AG09319 (cell line): Measurements from ENCODE around the gene TXNRD1.

Source experiments
- DNase-seq: peaks from one replicate; pipeline ENCODE4 v3.0.0-alpha.2; 2010; ENCODE audit warnings: low read depth; ENCODE audit errors: extremely low read depth
- TF ChIP-seq, protein P1 (sequence below): IDR thresholded peaks from 2 replicates; pipeline ENCODE4 v1.5.1; 2011; ENCODE audit warnings: low read depth, mild to moderate bottlenecking, inconsistent platforms, low read length, moderate library complexity

Gene TXNRD1

GRCh38 chr12:104354167-104354867 lies 138.7 kb downstream of the TXNRD1 start:
- DNase-seq = no peak
- TF ChIP-seq, protein P1, sequence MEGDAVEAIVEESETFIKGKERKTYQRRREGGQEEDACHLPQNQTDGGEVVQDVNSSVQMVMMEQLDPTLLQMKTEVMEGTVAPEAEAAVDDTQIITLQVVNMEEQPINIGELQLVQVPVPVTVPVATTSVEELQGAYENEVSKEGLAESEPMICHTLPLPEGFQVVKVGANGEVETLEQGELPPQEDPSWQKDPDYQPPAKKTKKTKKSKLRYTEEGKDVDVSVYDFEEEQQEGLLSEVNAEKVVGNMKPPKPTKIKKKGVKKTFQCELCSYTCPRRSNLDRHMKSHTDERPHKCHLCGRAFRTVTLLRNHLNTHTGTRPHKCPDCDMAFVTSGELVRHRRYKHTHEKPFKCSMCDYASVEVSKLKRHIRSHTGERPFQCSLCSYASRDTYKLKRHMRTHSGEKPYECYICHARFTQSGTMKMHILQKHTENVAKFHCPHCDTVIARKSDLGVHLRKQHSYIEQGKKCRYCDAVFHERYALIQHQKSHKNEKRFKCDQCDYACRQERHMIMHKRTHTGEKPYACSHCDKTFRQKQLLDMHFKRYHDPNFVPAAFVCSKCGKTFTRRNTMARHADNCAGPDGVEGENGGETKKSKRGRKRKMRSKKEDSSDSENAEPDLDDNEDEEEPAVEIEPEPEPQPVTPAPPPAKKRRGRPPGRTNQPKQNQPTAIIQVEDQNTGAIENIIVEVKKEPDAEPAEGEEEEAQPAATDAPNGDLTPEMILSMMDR = no peak

DNA sequence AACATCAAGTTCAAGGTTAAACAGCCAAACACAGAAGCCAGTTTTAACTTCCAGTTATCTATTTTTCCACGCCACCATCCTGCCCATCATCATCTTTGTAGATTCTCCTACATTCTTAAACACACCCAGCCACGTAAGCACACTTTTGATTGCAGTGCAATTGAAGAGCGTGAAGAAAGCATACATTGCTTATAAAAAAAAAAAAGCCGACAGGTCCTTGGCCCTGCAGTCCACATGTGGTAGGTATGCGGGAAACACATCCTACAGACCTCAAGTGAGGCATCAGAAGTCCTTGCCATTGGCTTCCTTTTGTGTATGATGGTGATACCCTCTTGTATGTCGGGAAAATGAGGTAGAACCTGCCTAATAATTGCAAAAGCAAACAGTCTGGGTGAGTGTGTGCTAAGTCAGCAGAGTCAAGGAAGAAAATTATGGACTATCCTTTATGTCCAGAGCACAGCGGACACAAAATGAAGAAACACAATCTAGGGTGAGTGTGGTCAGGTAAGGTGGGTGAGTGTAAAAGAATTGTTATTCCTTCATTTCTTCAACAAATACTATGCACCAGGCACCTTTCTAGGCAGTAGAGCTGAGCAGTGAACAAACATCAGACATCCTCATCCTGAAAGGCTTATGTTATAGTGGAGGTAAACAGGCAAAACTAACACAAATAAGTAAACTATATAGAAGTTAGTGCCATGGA lies 139.4 kb downstream of the TXNRD1 start:
- TF ChIP-seq, protein P1 = no peak

GRCh38 chr12:104355630-104356029 lies 140.1 kb downstream of the TXNRD1 start:
- no peak for DNase-seq
- TF ChIP-seq, protein P1 = no peak

More for the DNA sequence above, 139.4 kb downstream of the TXNRD1 start:
- DNase-seq = no peak

DNA sequence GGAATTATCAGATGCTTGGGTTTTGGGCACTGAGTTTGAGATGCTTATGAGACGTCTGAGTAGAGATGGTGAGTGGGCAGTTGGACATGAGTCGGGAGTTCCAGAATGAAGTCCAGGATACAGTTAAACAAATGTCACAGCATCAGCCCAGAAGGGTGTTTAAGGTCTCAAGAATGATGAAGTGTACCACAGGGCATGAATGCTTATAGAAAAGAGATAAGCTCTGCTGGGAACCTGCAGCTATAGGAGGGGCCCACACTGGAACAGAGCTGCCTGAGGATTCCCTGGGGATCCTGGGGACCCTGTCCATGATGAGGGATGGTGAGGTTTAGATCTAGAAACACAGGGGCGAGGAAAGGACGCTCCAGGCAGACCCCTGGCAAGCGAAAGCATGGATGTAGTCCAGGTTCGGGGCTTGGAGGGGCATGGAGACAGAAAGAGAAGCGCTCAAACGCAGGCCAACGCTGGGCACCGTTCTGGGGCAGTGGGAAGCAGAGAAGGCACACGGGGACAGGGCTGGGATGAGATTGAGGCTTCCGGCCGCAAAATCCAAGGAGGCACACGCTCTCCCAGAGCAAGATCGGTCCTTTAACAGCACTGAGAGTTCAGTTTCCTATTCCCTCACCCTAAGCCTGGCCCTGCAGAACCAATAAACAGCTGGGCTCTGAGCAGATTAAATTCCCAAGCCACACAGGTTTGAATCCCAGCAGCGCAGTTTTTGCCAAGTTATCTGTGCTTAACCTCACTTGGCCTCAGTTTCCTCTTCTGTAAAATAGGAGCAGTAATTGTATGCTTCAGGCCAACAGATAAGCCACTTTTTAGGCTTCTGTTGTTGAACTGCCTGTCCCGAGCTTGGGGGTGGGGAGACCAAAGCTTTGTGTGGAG lies 140.9 kb downstream of the TXNRD1 start:
- TF ChIP-seq, protein P1 = no peak
- DNase-seq = no peak

GRCh38 chr12:104357421-104357952 lies 141.9 kb downstream of the TXNRD1 start:
- TF ChIP-seq, protein P1 = no peak
- DNase-seq = no peak

DNA sequence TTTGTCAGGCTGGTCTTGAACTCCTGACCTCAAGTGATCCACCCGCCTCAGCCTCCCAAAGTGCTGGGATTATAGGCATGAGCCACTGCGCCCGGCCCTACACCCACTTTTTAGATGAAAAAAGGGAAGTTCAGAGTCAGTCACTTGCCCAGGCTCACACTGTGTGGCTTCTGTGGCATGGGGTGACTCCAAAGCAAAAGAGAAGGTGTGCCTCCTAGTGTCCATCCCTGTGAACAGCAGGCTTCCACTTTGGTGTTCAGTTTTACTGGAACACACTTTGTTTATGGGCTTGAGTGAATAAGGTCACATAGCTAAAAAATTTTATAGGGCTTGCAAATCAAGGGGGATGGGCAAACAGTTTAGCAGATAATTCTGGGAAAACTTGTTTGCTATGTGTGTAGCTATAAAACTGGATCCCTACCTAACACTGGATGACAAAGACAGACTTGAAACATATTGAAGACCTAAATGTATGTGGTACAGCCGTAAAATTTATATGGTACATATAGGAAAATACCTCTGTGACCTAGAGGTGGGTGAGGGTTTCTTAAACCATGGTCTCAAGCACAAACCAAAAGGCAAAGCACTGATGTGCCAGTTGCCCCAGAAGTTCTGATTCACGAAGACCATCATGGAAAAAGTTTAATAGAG lies 142.9 kb downstream of the TXNRD1 start:
- DNase-seq = no peak

More for the DNA sequence above, 142.9 kb downstream of the TXNRD1 start:
- TF ChIP-seq, protein P1 = peak; percentile 72
